IMR-90 (cell line): ENCODE results near the gene ERAP2. TPM values are rescaled to one million over a fixed set of nuclear protein-coding genes. Genes with fewer than 3 reads are reported as not detected.

Source experiments
- ATAC-seq: fragments of 200-7000 bp; cut with Tn5 transposase; 2 replicates; pipeline ENCODE4 v1.9.1; 2020; ENCODE audit warnings: low read depth, mild to moderate bottlenecking, moderate library complexity
- BruUV-seq: library from RNA; stranded (reverse); fragments of 400-500 nt; replicated peaks from 2 replicates; lab custom pipeline; 2021; lab: Mats Ljungman, UMichigan
- CTCF ChIA-PET: fragments of 300-600 bp; formaldehyde crosslinking; extraction: SDS; loops from one replicate; lab custom pipeline; 2021; ENCODE audit warnings: antibody characterized with exemption; lab: Yijun Ruan, JAX
- POLR2A ChIA-PET: fragments of 300-600 bp; sonication (Branson Sonifier 250); formaldehyde crosslinking; loops from one replicate; lab custom pipeline; 2022; ENCODE audit warnings: antibody characterized with exemption; ENCODE audit not compliant: unreplicated experiment; lab: Charles Lee
- DNase-seq: peaks from one replicate; pipeline ENCODE4 v3.0.0; 2013
- H2AFZ ChIP-seq: replicated peaks from 2 replicates; pipeline ENCODE3; 2013; ENCODE audit warnings: low read length, mild to moderate bottlenecking; ENCODE audit not compliant: poor library complexity
- H2AK5ac ChIP-seq: 2 replicates; pipeline ENCODE4 v1.6.1; 2013; ENCODE audit warnings: low read depth, low read length, inconsistent platforms
- H2AK9ac ChIP-seq: replicated peaks from 2 replicates; pipeline ENCODE3; 2013; ENCODE audit warnings: mild to moderate bottlenecking, low read depth, low read length, moderate library complexity; ENCODE audit not compliant: poor library complexity
- H2BK120ac ChIP-seq: 2 replicates; pipeline ENCODE4 v1.6.1; 2013; ENCODE audit warnings: low read depth, low read length, inconsistent platforms
- H2BK15ac ChIP-seq: 3 replicates; pipeline ENCODE4 v1.6.1; 2013; ENCODE audit warnings: low read depth, low read length, inconsistent platforms
- H2BK20ac ChIP-seq: 2 replicates; pipeline ENCODE4 v1.6.1; 2013; ENCODE audit warnings: low read depth, mild to moderate bottlenecking, inconsistent platforms, low read length, moderate library complexity
- H2BK5ac ChIP-seq: 2 replicates; pipeline ENCODE4 v1.6.1; 2013; ENCODE audit warnings: mild to moderate bottlenecking, low read depth, low read length, inconsistent platforms; ENCODE audit not compliant: poor library complexity, severe bottlenecking
- H3K14ac ChIP-seq: replicated peaks from 2 replicates; pipeline ENCODE4 v1.6.1; 2013; ENCODE audit warnings: low read depth, low read length, inconsistent platforms
- H3K18ac ChIP-seq: 2 replicates; pipeline ENCODE4 v1.6.1; 2013; ENCODE audit warnings: low read depth, low read length, control low read depth
- H3K23ac ChIP-seq: 2 replicates; pipeline ENCODE4 v1.6.1; 2013; ENCODE audit warnings: low read depth, low read length, inconsistent platforms
- H3K27ac ChIP-seq: 2 replicates; pipeline ENCODE4 v1.5.1; 2013; ENCODE audit warnings: mild to moderate bottlenecking, control low read depth, low read length; ENCODE audit not compliant: insufficient read depth
- H3K27me3 ChIP-seq: 2 replicates; pipeline ENCODE4 v1.6.1; 2013; ENCODE audit warnings: low read length; ENCODE audit not compliant: control insufficient read depth, insufficient read depth
- H3K36me3 ChIP-seq: 2 replicates; pipeline ENCODE4 v1.6.1; 2013; ENCODE audit warnings: low read length, mixed read lengths; ENCODE audit not compliant: control insufficient read depth, insufficient read depth
- H3K4ac ChIP-seq: 2 replicates; pipeline ENCODE4 v1.6.1; 2013; ENCODE audit warnings: low read depth, low read length, inconsistent platforms
- H3K4me1 ChIP-seq: 2 replicates; pipeline ENCODE4 v1.6.1; 2013; ENCODE audit warnings: low read length, mixed read lengths; ENCODE audit not compliant: control insufficient read depth, insufficient read depth
- H3K4me2 ChIP-seq: 2 replicates; pipeline ENCODE4 v1.6.1; 2013; ENCODE audit warnings: low read depth, mild to moderate bottlenecking, control low read depth, low read length, moderate library complexity
- H3K4me3 ChIP-seq: 2 replicates; pipeline ENCODE4 v1.5.1; 2013; ENCODE audit warnings: low read depth, mild to moderate bottlenecking, control low read depth, low read length, moderate library complexity; ENCODE audit not compliant: insufficient read depth
- H3K56ac ChIP-seq: 2 replicates; pipeline ENCODE4 v1.6.1; 2013; ENCODE audit warnings: low read length, inconsistent platforms; ENCODE audit not compliant: insufficient read depth; ENCODE audit errors: extremely low read depth
- H3K79me1 ChIP-seq, 2 experiments: 2 replicates each; pipeline ENCODE4 v1.6.1; 2013; ENCODE audit warnings: low read length in 2 of 2, inconsistent platforms in 1 of 2, low read depth in 1 of 2
- H3K9ac ChIP-seq: 2 replicates; pipeline ENCODE4 v1.6.1; 2013; ENCODE audit warnings: low read depth, low read length, control low read depth
- H3K9me1 ChIP-seq: 2 replicates; pipeline ENCODE4 v1.6.1; 2013; ENCODE audit warnings: low read length, inconsistent platforms; ENCODE audit not compliant: insufficient read depth
- H3K9me3 ChIP-seq: 2 replicates; pipeline ENCODE4 v1.6.1; 2013; ENCODE audit warnings: low read length; ENCODE audit not compliant: control insufficient read depth, insufficient read depth
- H4K20me1 ChIP-seq: 2 replicates; pipeline ENCODE4 v1.6.1; 2013; ENCODE audit warnings: low read length, inconsistent platforms; ENCODE audit not compliant: insufficient read depth
- H4K5ac ChIP-seq: 2 replicates; pipeline ENCODE4 v1.6.1; 2013; ENCODE audit warnings: mild to moderate bottlenecking, low read depth, low read length, control low read depth
- H4K8ac ChIP-seq, 2 experiments: 2 replicates each; pipeline ENCODE4 v1.6.1; 2013; ENCODE audit warnings: low read depth in 2 of 2, low read length in 2 of 2, control low read depth in 1 of 2, inconsistent platforms in 1 of 2
- H4K91ac ChIP-seq: 2 replicates; pipeline ENCODE4 v1.6.1; 2013; ENCODE audit warnings: low read depth, low read length, inconsistent platforms; ENCODE audit not compliant: insufficient read depth
- CEBPB ChIP-seq: IDR thresholded peaks from 2 replicates; pipeline ENCODE4 v1.6.1; 2012; ENCODE audit warnings: low read depth, low read length, improper control_type of control experiment
- CHD1 ChIP-seq: IDR thresholded peaks from 2 replicates; pipeline ENCODE4 v1.6.1; 2012; ENCODE audit warnings: low read depth, low read length, improper control_type of control experiment
- CTCF ChIP-seq: conservative IDR thresholded peaks from 2 replicates; pipeline ENCODE4 v1.5.1; 2012; ENCODE audit warnings: mild to moderate bottlenecking, low read depth, low read length, improper control_type of control experiment
- ELK1 ChIP-seq: fragments of 150-350 bp; IDR thresholded peaks from 2 replicates; pipeline ENCODE4 v1.6.1; 2016; ENCODE audit warnings: low read depth, mild to moderate bottlenecking, low read length, moderate library complexity, borderline replicate concordance
- FOS ChIP-seq: fragments of 150-350 bp; IDR thresholded peaks from 2 replicates; pipeline ENCODE4 v1.6.1; 2016; ENCODE audit warnings: low read depth, low read length
- MAFK ChIP-seq: IDR thresholded peaks from 2 replicates; pipeline ENCODE4 v1.6.1; 2012; ENCODE audit warnings: low read depth, low read length, improper control_type of control experiment
- MAZ ChIP-seq: IDR thresholded peaks from 2 replicates; pipeline ENCODE4 v1.6.1; 2012; ENCODE audit warnings: low read depth, mild to moderate bottlenecking, low read length, improper control_type of control experiment, moderate library complexity, borderline replicate concordance
- MXI1 ChIP-seq: IDR thresholded peaks from 2 replicates; pipeline ENCODE4 v1.6.1; 2012; ENCODE audit warnings: low read depth, mild to moderate bottlenecking, low read length, moderate library complexity, borderline replicate concordance
- NFE2L2 ChIP-seq: fragments of 150-350 bp; IDR thresholded peaks from 2 replicates; pipeline ENCODE4 v1.6.1; 2016; ENCODE audit warnings: low read depth, mild to moderate bottlenecking, low read length
- POLR2A ChIP-seq: IDR thresholded peaks from 2 replicates; pipeline ENCODE4 v1.6.1; 2012; ENCODE audit warnings: mild to moderate bottlenecking, low read depth, low read length
- RAD21 ChIP-seq: IDR thresholded peaks from 2 replicates; pipeline ENCODE4 v1.6.1; 2012; ENCODE audit warnings: low read length, improper control_type of control experiment
- RCOR1 ChIP-seq: IDR thresholded peaks from 2 replicates; pipeline ENCODE4 v1.6.1; 2012; ENCODE audit warnings: mild to moderate bottlenecking, low read length, improper control_type of control experiment; ENCODE audit not compliant: insufficient replicate concordance
- SMC3 ChIP-seq: fragments of 150-350 bp; IDR thresholded peaks from 2 replicates; pipeline ENCODE4 v1.6.1; 2016; ENCODE audit warnings: low read depth, mild to moderate bottlenecking, antibody characterized with exemption, low read length, moderate library complexity
- WGBS, 2 experiments: methylation state at CpG; one replicate each; pipeline versions ENCODE4 v1.1.5 to v1.1.7; 2013; ENCODE audit warnings: missing lambda C conversion rate in 2 of 2; ENCODE audit not compliant: insufficient read length in 1 of 2; ENCODE audit errors: extremely low coverage in 2 of 2; 5-methylcytosine and 5-hydroxymethylcytosine counted together
- dilution Hi-C: fragments of 300-500 bp; cut with HindIII; formaldehyde crosslinking; loops from one replicate; pipeline ENCODE4 v1.14.3; 2018; ENCODE audit warnings: low sequenced_read_pairs; ENCODE audit not compliant: unreplicated experiment
- in situ Hi-C: fragments of 300-500 bp; cut with MboI; formaldehyde crosslinking; loops from 3 replicates; pipeline ENCODE4 v1.14.3; 2019; ENCODE audit warnings: low sequenced_read_pairs, inconsistent platforms, mixed read lengths
- intact Hi-C: fragments of 100-400 bp; cut with micrococcal nuclease; formaldehyde crosslinking; loops from 2 replicates; pipeline ENCODE4 v1.10.0; 2022
- polyA plus RNA-seq, 3 experiments: library from polyadenylated mRNA; depleted of rRNA; stranded (reverse); fragments of >200 nt; gene quantifications; 2 replicates each; pipeline ENCODE4 v1.2.3, GENCODE V29; 2012; ENCODE audit warnings: low replicate concordance in 1 of 3
- total RNA-seq: library from RNA; depleted of rRNA; stranded (reverse); fragments of >200 nt; gene quantifications from 2 replicates; pipeline ENCODE4 v1.2.3, GENCODE V29; 2012

ERAP2 gene
- total and polyA plus RNA-seq, 2 of the 4 experiments (the other 2 are of a cell fraction): 10.6 to 21.3 TPM

- no peak overlapping the region for H3K4me2 ChIP-seq
- no peak overlapping the region for H4K8ac ChIP-seq
- H3K27me3 ChIP-seq: no peaks in the 10 kb centered on the region
- ATAC-seq (no peak), DNase-seq (no peak)
- H3K36me3 ChIP-seq: no peaks in the 10 kb centered on the region
- ChIA-PET CTCF (interaction anchor here (0.7 to 1.1 kb wide), 2 partner anchors 16 kb away, joined by 3 read pairs; no protein-coding TSS in a partner anchor), POLR2A (no interaction called here)
- H3K14ac ChIP-seq: no peak overlapping the region
- WGBS, 2 experiments: no CpG with 5 or more reads among the region's 1 CpG
- H3K27ac ChIP-seq: no peak overlapping the region
- no peak overlapping the region for H2BK5ac ChIP-seq
- TF ChIP-seq CTCF (no peak), ELK1 (no peak), RCOR1 (no peak), RAD21 (no peak), MAFK (no peak), POLR2A (no peak), CHD1 (no peak), MXI1 (no peak), MAZ (no peak), FOS (no peak), NFE2L2 (no peak), CEBPB (no peak), SMC3 (no peak)
- in situ Hi-C loops: no loop called here
- H3K79me1 ChIP-seq: no peaks in the 10 kb centered on the region
- no peak overlapping the region for H3K23ac ChIP-seq
- dilution Hi-C loops: no loop called here
- no peaks in the 10 kb centered on the region for H4K20me1 ChIP-seq
- H2BK120ac ChIP-seq: no peak overlapping the region
- H3K4ac ChIP-seq: no peak overlapping the region
- no TSS peak for BruUV-seq
- H2AK9ac ChIP-seq: no peak overlapping the region
- H3K4me1 ChIP-seq: no peaks in the 10 kb centered on the region
- H3K9ac ChIP-seq: no peak overlapping the region
- no peak overlapping the region for H4K91ac ChIP-seq
- H2AK5ac ChIP-seq: no peak overlapping the region
- intact Hi-C loops: no loop called here
- H2BK15ac ChIP-seq: no peak overlapping the region
- H4K5ac ChIP-seq: no peak overlapping the region
- H3K4me3 ChIP-seq: no peak overlapping the region
- no peak overlapping the region for H3K18ac ChIP-seq
- no peaks in the 10 kb centered on the region for H3K9me3 ChIP-seq
- H2AFZ ChIP-seq: no peak overlapping the region
- no peak overlapping the region for H2BK20ac ChIP-seq
- peaks cover 2% of the 10 kb centered on the region; the same call in 1 of the 2 replicates for H3K9me1 ChIP-seq
- no peak overlapping the region for H3K56ac ChIP-seq
These were observed 25.5 kb downstream of the ERAP2 start for GRCh38 chr5:96901841-96902240.
